Keratinocyte (primary cell): ENCODE measurements around the gene CREB1. TPM values are rescaled to one million over a fixed set of nuclear protein-coding genes. Genes with fewer than 3 reads are reported as not detected.

Experiments
- DNase-seq: peaks from one replicate; pipeline ENCODE4 v3.0.0-alpha.2; 2011; ENCODE audit warnings: low read depth, missing footprints, low spot score
- FAIRE-seq: peaks from 2 replicates; lab custom pipeline; 2011; peaks lifted over from hg19 to GRCh38; lab: Jason Lieb, UNC
- H2AFZ ChIP-seq: 2 replicates; pipeline ENCODE4 v1.6.0; 2012; ENCODE audit warnings: low read length, control low read depth, inconsistent platforms; ENCODE audit not compliant: control insufficient read depth
- H3K27ac ChIP-seq: 2 replicates; pipeline ENCODE4 v1.5.1; 2011; ENCODE audit warnings: low read length; ENCODE audit not compliant: control insufficient read depth, insufficient read depth
- H3K27me3 ChIP-seq: 3 replicates; pipeline ENCODE4 v1.6.0; 2011; ENCODE audit warnings: low read length; ENCODE audit not compliant: control insufficient read depth, insufficient read depth; ENCODE audit errors: extremely low read depth
- H3K36me3 ChIP-seq, 2 experiments: 2 replicates in 1 of 2; 3 replicates in 1 of 2; pipeline ENCODE4 v1.5.1; 2011; ENCODE audit warnings: low read length in 2 of 2, mild to moderate bottlenecking in 1 of 2; ENCODE audit not compliant: control insufficient read depth in 2 of 2, insufficient read depth in 2 of 2; ENCODE audit errors: extremely low read depth in 1 of 2
- H3K4me1 ChIP-seq: 3 replicates; pipeline ENCODE4 v1.5.1; 2011; ENCODE audit warnings: low read length; ENCODE audit not compliant: control insufficient read depth, insufficient read depth; ENCODE audit errors: extremely low read depth
- H3K4me2 ChIP-seq: 3 replicates; pipeline ENCODE4 v1.6.0; 2011; ENCODE audit warnings: low read depth, low read length; ENCODE audit not compliant: control insufficient read depth, insufficient read depth; ENCODE audit errors: extremely low read depth
- H3K4me3 ChIP-seq, 3 experiments: fragments of 200-600 bp in 1 of 3; sonication (generic) in 1 of 3; 2 replicates in 2 of 3; 3 replicates in 1 of 3; pipeline ENCODE4 v1.5.1; 2011 to 2016; ENCODE audit warnings: low read length in 3 of 3, mild to moderate bottlenecking in 3 of 3, control low read depth in 2 of 3, inconsistent platforms in 1 of 3, low read depth in 1 of 3, mixed read lengths in 1 of 3, mixed run types in 1 of 3, moderate library complexity in 1 of 3; ENCODE audit not compliant: control insufficient read depth in 2 of 3, insufficient read depth in 2 of 3; ENCODE audit errors: extremely low read depth in 1 of 3
- H3K79me2 ChIP-seq: 2 replicates; pipeline ENCODE4 v1.6.0; 2012; ENCODE audit warnings: low read length; ENCODE audit not compliant: control insufficient read depth, insufficient read depth
- H3K9ac ChIP-seq: 3 replicates; pipeline ENCODE4 v1.6.0; 2011; ENCODE audit warnings: low read length; ENCODE audit not compliant: control insufficient read depth, insufficient read depth; ENCODE audit errors: extremely low read depth
- H3K9me1 ChIP-seq: 3 replicates; pipeline ENCODE4 v1.6.0; 2011; ENCODE audit warnings: low read length; ENCODE audit not compliant: control insufficient read depth, insufficient read depth; ENCODE audit errors: extremely low read depth
- H3K9me3 ChIP-seq: 2 replicates; pipeline ENCODE4 v1.5.1; 2012; ENCODE audit warnings: low read depth, low read length; ENCODE audit not compliant: control insufficient read depth
- H4K20me1 ChIP-seq: 3 replicates; pipeline ENCODE4 v1.6.0; 2011; ENCODE audit warnings: low read length; ENCODE audit not compliant: control insufficient read depth, insufficient read depth; ENCODE audit errors: extremely low read depth
- CTCF ChIP-seq, 3 experiments: IDR thresholded peaks in 1 of 3; conservative IDR thresholded peaks in 1 of 3; optimal IDR thresholded peaks in 1 of 3; 2 replicates in 2 of 3; 3 replicates in 1 of 3; pipeline versions ENCODE3 to v1.5.1; 2011; ENCODE audit warnings: low read length in 3 of 3, mild to moderate bottlenecking in 3 of 3, moderate library complexity in 2 of 3, control low read depth in 1 of 3, inconsistent platforms in 1 of 3; ENCODE audit not compliant: insufficient read depth in 2 of 3; ENCODE audit errors: extremely low read depth in 1 of 3
- EZH2 ChIP-seq: IDR thresholded peaks from one replicate; pipeline ENCODE4 v1.6.1; 2012; ENCODE audit warnings: inconsistent platforms, mild to moderate bottlenecking, low read length, moderate library complexity
- dilution Hi-C: fragments of 300-500 bp; cut with MboI; formaldehyde crosslinking; loops from one replicate; pipeline ENCODE4 v1.7.0; 2020; ENCODE audit warnings: low sequenced_read_pairs; ENCODE audit not compliant: extremely low pct_ligation_motif_present
- polyA plus RNA-seq, 5 experiments: library from polyadenylated mRNA; depleted of rRNA in 3 of 5; stranded (reverse) in 3 of 5; stranded (forward) in 1 of 5; unstranded in 1 of 5; fragments of >200 nt; gene quantifications; 1 replicate in 1 of 5; 2 replicates in 3 of 5; 3 replicates in 1 of 5; pipeline versions ENCODE4 v1.2.1 to v1.2.3, GENCODE V29; 2011 to 2012; ENCODE audit warnings: missing spikeins in 2 of 5, low read depth in 1 of 5, low replicate concordance in 1 of 5

Gene CREB1
- polyA plus RNA-seq, 1 donor (not counting 4 experiments of a cell fraction or from before 2014, with no cell fraction given) = 38.9 TPM

- TF ChIP-seq CTCF (optimal IDR thresholded peaks at IDR 0.05 in 1 of 3, IDR thresholded peaks at IDR 0.05 in 1 of 3, conservative IDR thresholded peaks at IDR 0.05 in 1 of 3; ENCODE audit: extremely low read depth in 1 of 3, insufficient read depth in 2 of 3, low read length in 3 of 3) (no peak), EZH2 (no peak)
- H3K9me3 ChIP-seq = no peaks in the 10 kb centered on the region
- peak overlapping the region; percentile 65 for H3K4me2 ChIP-seq
- peak overlapping the region; percentile 72 for H2AFZ ChIP-seq
- no peak overlapping the region for H3K4me3 ChIP-seq
- peak; percentile 71 for FAIRE-seq
- peak overlapping the region; percentile 23 for H3K9ac ChIP-seq
- no peaks in the 10 kb centered on the region for H3K36me3 ChIP-seq
- peak overlapping the region; percentile 95 for H3K27ac ChIP-seq
- no peaks in the 10 kb centered on the region for H3K27me3 ChIP-seq
- H3K79me2 ChIP-seq = no peaks in the 10 kb centered on the region
- H4K20me1 ChIP-seq = no peaks in the 10 kb centered on the region
- H3K4me1 ChIP-seq = peaks cover 49% of the 10 kb centered on the region
- H3K9me1 ChIP-seq = no peaks in the 10 kb centered on the region
- dilution Hi-C loops = no loop called here
- DNase-seq = no peak
Measured at GRCh38 chr2:207512356-207512755, 17.4 kb upstream of the CREB1 start.

- H3K36me3 ChIP-seq = no peaks in the 10 kb centered on the region
- H3K4me1 ChIP-seq = peaks cover 49% of the 10 kb centered on the region
- TF ChIP-seq CTCF (optimal IDR thresholded peaks at IDR 0.05 in 1 of 3, IDR thresholded peaks at IDR 0.05 in 1 of 3, conservative IDR thresholded peaks at IDR 0.05 in 1 of 3; ENCODE audit: extremely low read depth in 1 of 3, insufficient read depth in 2 of 3, low read length in 3 of 3) (no peak), EZH2 (no peak)
- H3K4me3 ChIP-seq = peak overlapping the region in 2 of 3 experiments; percentile 19 to 34
- dilution Hi-C loops = no loop called here
- peak overlapping the region; percentile 69 for H3K9ac ChIP-seq
- peak overlapping the region; percentile 65 for H3K4me2 ChIP-seq
- no peaks in the 10 kb centered on the region for H3K9me3 ChIP-seq
- peak overlapping the region; percentile 95 for H3K27ac ChIP-seq
- H4K20me1 ChIP-seq = no peaks in the 10 kb centered on the region
- H3K79me2 ChIP-seq = no peaks in the 10 kb centered on the region
- H2AFZ ChIP-seq = no peak overlapping the region
- no peaks in the 10 kb centered on the region for H3K27me3 ChIP-seq
- FAIRE-seq (peak; percentile 97), DNase-seq (peak; percentile 75)
- no peaks in the 10 kb centered on the region for H3K9me1 ChIP-seq
Measured at GRCh38 chr2:207513551-207514257, 16.1 kb upstream of the CREB1 start.
